ENCODE measurements around the gene BANP. TPM values are rescaled to one million over a fixed set of nuclear protein-coding genes. Genes with fewer than 3 reads are reported as not detected.

The BANP gene
- total and polyA plus RNA-seq, 2 donors from 2014 or later = 12.4 to 26.3 TPM

- intact Hi-C loops (cut with DNase I) = no loop called here
- DNase-seq = peak in 1 of 5 donors; percentile 24
- no peaks in the 10 kb centered on the region for H3K27me3 ChIP-seq (ENCODE audit: control insufficient read depth, insufficient read depth, low read length)
- no peaks in the 10 kb centered on the region for H3K4me1 ChIP-seq (ENCODE audit: control insufficient read depth in 2 of 3, insufficient read depth in 2 of 3, low read depth in 1 of 3, low read length in 3 of 3)
- no peak overlapping the region for H3K9ac ChIP-seq (ENCODE audit: low read length in 3 of 3)
- peaks cover 6 to 22% (median 15%) of the 10 kb centered on the region in 3 donors for H3K36me3 ChIP-seq (ENCODE audit: control insufficient read depth in 2 of 3, insufficient read depth in 3 of 3, low read length in 3 of 3)
- H3K9me3 ChIP-seq (ENCODE audit: control insufficient read depth in 2 of 3, insufficient read depth in 1 of 3, low read length in 3 of 3) = no peaks in the 10 kb centered on the region
- no peak for TF ChIP-seq CTCF (IDR thresholded peaks at IDR 0.05; ENCODE audit: borderline replicate concordance, extremely low read depth, insufficient read depth)
- no peak for FAIRE-seq
- H3K27ac ChIP-seq (ENCODE audit: low read depth in 2 of 2, low read length in 2 of 2) = no peak overlapping the region
- no peak overlapping the region for H3K4me3 ChIP-seq (ENCODE audit: low read length in 3 of 3)
Observed at GRCh38 chr16:88008840-88009239, 57.6 kb downstream of the BANP start.

- H3K27ac ChIP-seq (ENCODE audit: low read depth in 2 of 2, low read length in 2 of 2) = no peak overlapping the region
- FAIRE-seq (no peak), DNase-seq (no peak)
- H3K9ac ChIP-seq (ENCODE audit: low read length in 3 of 3) = no peak overlapping the region
- H3K27me3 ChIP-seq (ENCODE audit: control insufficient read depth, insufficient read depth, low read length) = no peaks in the 10 kb centered on the region
- no peak overlapping the region for H3K4me3 ChIP-seq (ENCODE audit: low read length in 3 of 3)
- peaks cover 0 to 2% (median 0%) of the 10 kb centered on the region in 3 donors for H3K4me1 ChIP-seq (ENCODE audit: control insufficient read depth in 2 of 3, insufficient read depth in 2 of 3, low read depth in 1 of 3, low read length in 3 of 3)
- peaks cover 6 to 22% (median 15%) of the 10 kb centered on the region in 3 donors for H3K36me3 ChIP-seq (ENCODE audit: control insufficient read depth in 2 of 3, insufficient read depth in 3 of 3, low read length in 3 of 3)
- TF ChIP-seq CTCF (IDR thresholded peaks at IDR 0.05; ENCODE audit: borderline replicate concordance, extremely low read depth, insufficient read depth) = no peak
- intact Hi-C loops (cut with DNase I) = no loop called here
- H3K9me3 ChIP-seq (ENCODE audit: control insufficient read depth in 2 of 3, insufficient read depth in 1 of 3, low read length in 3 of 3) = no peaks in the 10 kb centered on the region
Observed at GRCh38 chr16:88009563-88010342, 58.5 kb downstream of the BANP start.

- FAIRE-seq = no peak
- peak in 1 of 5 donors; percentile 11 for DNase-seq
- H3K9me3 ChIP-seq (ENCODE audit: control insufficient read depth in 2 of 3, insufficient read depth in 1 of 3, low read length in 3 of 3) = no peaks in the 10 kb centered on the region
Observed at GRCh38 chr16:88010343-88010967, 59.2 kb downstream of the BANP start.

More at GRCh38 chr16:88010343-88010967, 59.2 kb downstream of the BANP start:
- TF ChIP-seq CTCF (IDR thresholded peaks at IDR 0.05; ENCODE audit: borderline replicate concordance, extremely low read depth, insufficient read depth) = no peak
- H3K27ac ChIP-seq (ENCODE audit: low read depth in 2 of 2, low read length in 2 of 2) = no peak overlapping the region
- intact Hi-C loops (cut with DNase I) = no loop called here
- H3K27me3 ChIP-seq (ENCODE audit: control insufficient read depth, insufficient read depth, low read length) = no peaks in the 10 kb centered on the region
- H3K4me3 ChIP-seq (ENCODE audit: low read length in 3 of 3) = no peak overlapping the region
- H3K36me3 ChIP-seq (ENCODE audit: control insufficient read depth in 2 of 3, insufficient read depth in 3 of 3, low read length in 3 of 3) = peaks cover 6 to 22% (median 10%) of the 10 kb centered on the region in 3 donors
- no peak overlapping the region for H3K9ac ChIP-seq (ENCODE audit: low read length in 3 of 3)
- peaks cover 0 to 2% (median 0%) of the 10 kb centered on the region in 3 donors for H3K4me1 ChIP-seq (ENCODE audit: control insufficient read depth in 2 of 3, insufficient read depth in 2 of 3, low read depth in 1 of 3, low read length in 3 of 3)

Data from kidney (tissue), 14 donors.